ENCODE measurements around the gene RNF225. TPM values are rescaled to one million over a fixed set of nuclear protein-coding genes. Genes with fewer than 3 reads are reported as not detected.

Gene RNF225
- total and polyA plus RNA-seq, 9 of the 15 experiments (the other 6 are each of a cell fraction or from before 2014, with no cell fraction given): 0.33 TPM; not detected in 8

DNA sequence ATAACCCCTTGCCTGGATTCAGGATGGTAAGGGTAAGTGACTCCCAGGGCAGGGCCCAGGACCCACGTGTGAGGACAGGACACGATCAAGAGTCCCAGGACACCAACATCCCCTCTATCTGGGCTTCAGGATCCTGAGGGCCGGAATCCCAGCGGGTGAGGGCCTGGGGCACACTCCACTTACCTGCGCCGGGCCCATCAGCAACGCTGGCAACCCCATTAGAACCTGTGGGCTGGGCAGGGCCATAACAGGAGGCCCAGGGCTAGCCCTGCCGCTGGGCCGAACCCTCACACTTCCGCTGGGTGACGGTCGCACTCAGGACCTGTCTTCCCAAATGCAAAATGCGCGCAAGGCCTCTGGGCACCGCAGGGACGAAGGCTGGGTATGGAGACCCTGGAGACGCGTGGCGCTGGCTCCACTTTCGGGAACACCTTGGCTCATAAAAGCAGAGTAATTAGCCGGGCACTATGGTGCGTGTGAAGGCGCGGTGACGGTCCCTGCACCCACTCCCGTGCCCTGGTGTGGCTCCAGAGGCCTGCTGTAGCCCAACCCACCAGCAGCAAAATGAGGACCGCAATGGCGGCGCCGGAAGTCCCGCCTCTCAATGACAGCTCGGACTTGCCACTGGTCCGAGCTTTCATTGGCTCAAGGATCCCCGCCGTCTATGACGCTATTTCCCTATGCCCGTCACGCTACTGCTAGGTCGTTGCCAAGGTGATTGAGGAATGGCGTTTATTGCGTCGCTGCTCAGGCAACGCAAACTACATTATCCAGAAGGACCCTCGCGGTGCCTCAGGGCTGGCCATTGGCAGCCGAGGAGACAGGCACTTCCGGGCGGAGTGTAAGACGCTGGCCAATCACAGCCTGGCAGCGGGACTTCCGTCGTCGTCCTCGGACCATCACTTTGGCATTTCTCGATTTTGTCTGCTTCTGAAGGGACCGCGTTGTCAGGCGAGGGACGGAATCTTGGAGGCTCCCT is 44.4 kb downstream of the RNF225 start, which contains the start of gene ZNF132:
ZNF132 (minus strand) TSS at position 578 of the 979 bp plus-strand sequence; CDS start at position 246, 332 bp downstream.
- intact Hi-C loops (cut with micrococcal nuclease): no loop called here
- FAIRE-seq: no peak
- no peak within 1 kb of the TSS for H3K27ac ChIP-seq (ENCODE audit: extremely low read depth, low read depth, low read length)
- POLR2A ChIA-PET: no interaction called here
- H3K4me3 ChIP-seq: no peak within 1 kb of the TSS
- no peak for DNase-seq (ENCODE audit: extremely low read depth in 1 of 4, low spot score in 3 of 4)
- no peak for ATAC-seq
- peaks cover 7% of the 10 kb centered on the region for H3K9me3 ChIP-seq (replicated peaks; ENCODE audit: control insufficient read depth, insufficient read depth, low read depth, low read length)
- H3K9ac ChIP-seq (ENCODE audit: insufficient read depth in 1 of 2, low read depth in 2 of 2, low read length in 2 of 2): no peak within 1 kb of the TSS
- no peaks in the 10 kb centered on the region for H3K79me2 ChIP-seq (ENCODE audit: control insufficient read depth, insufficient read depth, low read length)
- in situ Hi-C loops (cut with MboI): no loop called here
- TF ChIP-seq SREBF2 (CRISPR knock-in tag; IDR thresholded peaks at IDR 0.05) (no peak), POLR2G (IDR thresholded peaks at IDR 0.05; ENCODE audit: low read depth, low read length) (0 out of 2 replicates have a peak, but pooled peaks have one; percentile 37), ZNF347 (CRISPR knock-in tag; IDR thresholded peaks at IDR 0.05; ENCODE audit: low read depth) (no peak), YY1 (IDR thresholded peaks at IDR 0.05; ENCODE audit: borderline replicate concordance in 1 of 3, control insufficient read depth in 1 of 3, extremely low read depth in 1 of 3, insufficient read depth in 3 of 3, insufficient read length in 1 of 3, insufficient replicate concordance in 2 of 3, low read depth in 1 of 3, low read length in 2 of 3) (peak in 1 of 3 experiments; percentile 59), ATF7 (IDR thresholded peaks at IDR 0.05) (no peak)
- no peaks in the 10 kb centered on the region for H3K9me1 ChIP-seq (ENCODE audit: control insufficient read depth, insufficient read depth, low read length)
- H3K27me3 ChIP-seq (ENCODE audit: control insufficient read depth in 2 of 2, insufficient read depth in 2 of 2, low read length in 2 of 2): no peaks in the 10 kb centered on the region
- no peaks in the 10 kb centered on the region for H3K36me3 ChIP-seq (ENCODE audit: control insufficient read depth, insufficient read depth, low read length)
- H3K4me2 ChIP-seq (ENCODE audit: insufficient read depth, low read length): no peak within 1 kb of the TSS
- no TSS peak for BruUV-seq (replicated peaks)
- CTCF ChIA-PET (ENCODE audit: low intra/inter-chr PET ratio): no interaction called here
- WGBS (ENCODE audit: insufficient coverage, low coverage, missing lambda C conversion rate): 58% methylated on average over 56 of the region's 59 CpGs
- no peaks in the 10 kb centered on the region for H4K20me1 ChIP-seq (replicated peaks; ENCODE audit: control insufficient read depth, insufficient read depth, low read length)
- no peak within 1 kb of the TSS for H2AFZ ChIP-seq (ENCODE audit: low read depth, low read length)
- H3K4me1 ChIP-seq (replicated peaks in 1 of 2; ENCODE audit: control insufficient read depth in 2 of 2, insufficient read depth in 2 of 2, low read length in 2 of 2): peaks cover 0 to 12% of the 10 kb centered on the region in 2 experiments; a peak in 1 of 5 replicates
